Muscle layer of colon (tissue), 2 donors: Measurements from ENCODE around the gene DHX30.
"Not testable (repeated sequence)": the region's sequence is repeated elsewhere in the genome, so short reads cannot be mapped to it uniquely, and the experiment has no call there.

Experiments used
- H3K27ac ChIP-seq: one replicate; pipeline ENCODE4 v1.7.0; 2013; ENCODE audit warnings: low read depth, mild to moderate bottlenecking, low read length, moderate library complexity
- H3K27me3 ChIP-seq, 2 donors: one replicate each; pipeline ENCODE4 v1.7.0; 2013; ENCODE audit warnings: low read length in 2 of 2, mild to moderate bottlenecking in 2 of 2; ENCODE audit not compliant: insufficient read depth in 2 of 2, control insufficient read depth in 1 of 2
- H3K36me3 ChIP-seq: one replicate; pipeline ENCODE4 v1.7.0; 2013; ENCODE audit warnings: mild to moderate bottlenecking, low read length; ENCODE audit not compliant: insufficient read depth
- H3K4me1 ChIP-seq: one replicate; pipeline ENCODE4 v1.7.0; 2013; ENCODE audit warnings: mild to moderate bottlenecking, low read length; ENCODE audit not compliant: insufficient read depth
- H3K4me3 ChIP-seq, 2 donors: one replicate each; pipeline ENCODE4 v1.7.0; 2013; ENCODE audit warnings: low read length in 2 of 2, low read depth in 1 of 2, mild to moderate bottlenecking in 1 of 2, moderate library complexity in 1 of 2
- H3K9ac ChIP-seq: one replicate; pipeline ENCODE4 v1.7.0; 2013; ENCODE audit warnings: low read length
- H3K9me3 ChIP-seq: one replicate; pipeline ENCODE4 v1.7.0; 2013; ENCODE audit warnings: mild to moderate bottlenecking, low read length
- donor health status: abdominal sarcoma.
- donor health status: Adenocarcinoma of cecum.

DHX30 gene

GRCh38 chr3:47817609-47818008, 14.7 kb downstream of the DHX30 start:
- Histone ChIP-seq H3K36me3 (peaks cover 54% of the 10 kb centered on the region), H3K9ac (no peak overlapping the region), H3K9me3 (no peaks in the 10 kb centered on the region), H3K4me1 (no peaks in the 10 kb centered on the region), H3K4me3 (no peak overlapping the region), H3K27me3 (no peaks in the 10 kb centered on the region), H3K27ac (no peak overlapping the region)

GRCh38 chr3:47824541-47825473, 21.9 kb downstream of the DHX30 start:
- peak overlapping the region; percentile 83 for H3K9ac ChIP-seq
- H3K4me3 ChIP-seq, result peak overlapping the region; percentile 86 to 87
- peaks cover 29% of the 10 kb centered on the region for H3K36me3 ChIP-seq
- peak overlapping the region; percentile 77 for H3K27ac ChIP-seq
- no peaks in the 10 kb centered on the region for H3K27me3 ChIP-seq
- H3K4me1 ChIP-seq, result peaks cover 19% of the 10 kb centered on the region
- H3K9me3 ChIP-seq, result no peaks in the 10 kb centered on the region

- Histone ChIP-seq H3K9ac (peak overlapping the region; percentile 83), H3K4me1 (peaks cover 19% of the 10 kb centered on the region), H3K9me3 (no peaks in the 10 kb centered on the region), H3K27ac (peak overlapping the region; percentile 77), H3K27me3 (no peaks in the 10 kb centered on the region), H3K36me3 (peaks cover 27% of the 10 kb centered on the region), H3K4me3 (peak overlapping the region; percentile 86 to 87)
Measured at GRCh38 chr3:47825590-47825989, 22.7 kb downstream of the DHX30 start.

GRCh38 chr3:47829482-47829881, 26.5 kb downstream of the DHX30 start:
- H3K27ac ChIP-seq, H3K9me3 ChIP-seq: not testable (repeated sequence)
- peaks cover 39% of the 10 kb centered on the region for H3K36me3 ChIP-seq

GRCh38 chr3:47836986-47837385, 34.0 kb downstream of the DHX30 start:
- no peaks in the 10 kb centered on the region for H3K27me3 ChIP-seq
- H3K4me1 ChIP-seq, result no peaks in the 10 kb centered on the region
- H3K4me3 ChIP-seq, result no peak overlapping the region
- H3K27ac ChIP-seq, result no peak overlapping the region
- no peak overlapping the region for H3K9ac ChIP-seq
- no peaks in the 10 kb centered on the region for H3K9me3 ChIP-seq
- peaks cover 54% of the 10 kb centered on the region for H3K36me3 ChIP-seq

More at GRCh38 chr3:47829482-47829881, 26.5 kb downstream of the DHX30 start:
- peaks cover 14% of the 10 kb centered on the region for H3K4me1 ChIP-seq
- not testable (repeated sequence) for H3K27me3 ChIP-seq, H3K9ac ChIP-seq, H3K4me3 ChIP-seq

GRCh38 chr3:47838503-47838902, 35.6 kb downstream of the DHX30 start:
- Histone ChIP-seq H3K27me3 (no peaks in the 10 kb centered on the region), H3K9ac (no peak overlapping the region), H3K4me3 (no peak overlapping the region), H3K9me3 (no peaks in the 10 kb centered on the region), H3K27ac (no peak overlapping the region), H3K4me1 (no peaks in the 10 kb centered on the region), H3K36me3 (peaks cover 64% of the 10 kb centered on the region)

- Histone ChIP-seq H3K36me3 (peaks cover 84% of the 10 kb centered on the region), H3K9me3 (no peaks in the 10 kb centered on the region), H3K9ac (no peak overlapping the region), H3K4me3 (no peak overlapping the region), H3K27me3 (no peaks in the 10 kb centered on the region), H3K27ac (no peak overlapping the region), H3K4me1 (no peaks in the 10 kb centered on the region)
Measured at GRCh38 chr3:47841786-47842349, 38.9 kb downstream of the DHX30 start.

- Histone ChIP-seq H3K36me3 (peaks cover 96% of the 10 kb centered on the region), H3K9me3 (no peaks in the 10 kb centered on the region), H3K4me3 (no peak overlapping the region), H3K4me1 (no peaks in the 10 kb centered on the region), H3K27ac (no peak overlapping the region), H3K9ac (no peak overlapping the region), H3K27me3 (no peaks in the 10 kb centered on the region)
Measured at GRCh38 chr3:47846186-47846879, 43.4 kb downstream of the DHX30 start.

- no peaks in the 10 kb centered on the region for H3K4me1 ChIP-seq
- no peak overlapping the region for H3K27ac ChIP-seq
- no peaks in the 10 kb centered on the region for H3K9me3 ChIP-seq
- H3K36me3 ChIP-seq, result peaks cover 96% of the 10 kb centered on the region
- H3K27me3 ChIP-seq, result no peaks in the 10 kb centered on the region
- no peak overlapping the region for H3K9ac ChIP-seq
- no peak overlapping the region for H3K4me3 ChIP-seq
Measured at GRCh38 chr3:47846880-47847248, 43.9 kb downstream of the DHX30 start.

GRCh38 chr3:47847260-47847659, 44.3 kb downstream of the DHX30 start:
- Histone ChIP-seq H3K36me3 (peaks cover 96% of the 10 kb centered on the region), H3K27ac (no peak overlapping the region), H3K9me3 (no peaks in the 10 kb centered on the region), H3K9ac (no peak overlapping the region), H3K4me3 (no peak overlapping the region), H3K4me1 (no peaks in the 10 kb centered on the region), H3K27me3 (no peaks in the 10 kb centered on the region)

GRCh38 chr3:47847801-47848518, 45.0 kb downstream of the DHX30 start:
- Histone ChIP-seq H3K9ac (no peak overlapping the region), H3K27me3 (no peaks in the 10 kb centered on the region), H3K27ac (no peak overlapping the region), H3K9me3 (no peaks in the 10 kb centered on the region), H3K4me1 (no peaks in the 10 kb centered on the region), H3K36me3 (peaks cover 92% of the 10 kb centered on the region), H3K4me3 (no peak overlapping the region)
